ENCODE measurements around the gene ABHD16A. TPM values are rescaled to one million over a fixed set of nuclear protein-coding genes. Genes with fewer than 3 reads are reported as not detected.

The ABHD16A gene
- total and polyA plus RNA-seq, 10 of the 15 experiments (the other 5 are each of a cell fraction or from before 2014, with no cell fraction given), result 7.5 to 43.0 (median 32.9) TPM

DNA sequence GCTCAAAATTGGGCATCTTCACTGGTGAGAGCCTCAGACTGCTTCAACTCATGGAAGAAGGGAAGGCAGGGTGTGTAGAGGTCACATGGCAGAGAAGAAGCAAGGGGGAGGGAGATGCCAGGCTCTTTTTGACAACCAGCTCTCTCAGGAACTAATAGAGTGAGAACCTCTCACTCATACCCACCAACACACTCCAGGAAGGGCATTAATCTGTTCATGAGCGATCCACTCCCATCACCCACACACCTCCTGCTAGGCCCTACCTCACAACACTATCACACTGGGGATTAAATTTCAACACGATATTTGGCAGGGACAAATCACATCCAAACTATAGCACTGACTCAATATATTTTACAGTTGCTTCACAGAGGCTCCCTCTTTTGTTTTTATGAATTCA is 38.7 kb upstream of the ABHD16A start:
- Histone ChIP-seq H3K79me2 (ENCODE audit: control insufficient read depth, insufficient read depth, low read length) (peaks cover 13% of the 10 kb centered on the region), H3K9ac (ENCODE audit: control insufficient read depth, insufficient read depth, low read length) (no peak overlapping the region), H3K4me3 (no peak overlapping the region), H3K9me3 (replicated peaks; ENCODE audit: control insufficient read depth, insufficient read depth, low read length) (no peaks in the 10 kb centered on the region), H3K27ac (ENCODE audit: control insufficient read depth, insufficient read depth) (no peak overlapping the region), H2AFZ (ENCODE audit: control insufficient read depth, low read depth, low read length) (no peak overlapping the region), H3K27me3 (replicated peaks in 1 of 2; ENCODE audit: control insufficient read depth in 2 of 2, insufficient read depth in 2 of 2, low read length in 1 of 2) (no peaks in the 10 kb centered on the region), H3K4me1 (ENCODE audit: control insufficient read depth, insufficient read depth, low read length) (peaks cover 18% of the 10 kb centered on the region), H3K36me3 (ENCODE audit: control insufficient read depth in 2 of 2, insufficient read depth in 2 of 2, low read length in 1 of 2) (peaks cover 0 to 1% of the 10 kb centered on the region in 2 experiments; a peak in 1 of 4 replicates), H3K4me2 (ENCODE audit: control insufficient read depth, insufficient read depth) (no peak overlapping the region), H4K20me1 (ENCODE audit: control insufficient read depth, insufficient read depth) (no peaks in the 10 kb centered on the region)
- WGBS (ENCODE audit: insufficient coverage, insufficient replicate concordance, low lambda C conversion rate, missing lambda C conversion rate), result 56% methylated on average over 2 of the region's 2 CpGs
- no peak for ATAC-seq
- ChIA-PET SMC1A (ENCODE audit: uncharacterized antibody, unreplicated experiment) (interaction anchor here (0.6 to 1.4 kb wide), 5 partner anchors 49 to 1235 kb away, joined by 3 read pairs; no protein-coding TSS in a partner anchor), POLR2A (interaction anchor here (0.7 to 4.3 kb wide), 4 partner anchors 12 to 146 kb away, joined by 3 to 30 read pairs (median 3); partner anchors contain the start of genes APOM and DDAH2), RAD21 (ENCODE audit: unreplicated experiment) (interaction anchor here (0.6 to 6.0 kb wide), 3 partner anchors 28 to 88 kb away, joined by 5 to 37 read pairs (median 36); partner anchors contain the start of gene LSM2), CTCF (interaction anchor here (1.1 to 15.8 kb wide), 4 partner anchors 9 to 88 kb away, joined by 4 to 208 read pairs (median 24); no protein-coding TSS in a partner anchor)
- TF ChIP-seq SIX5 (IDR thresholded peaks at IDR 0.05; ENCODE audit: low read depth, low read length, severe bottlenecking) (no peak), IKZF2 (IDR thresholded peaks at IDR 0.05) (no peak)
- BruUV-seq (replicated peaks), result no TSS peak
- in situ Hi-C loops (cut with MboI) (no loop called here), intact Hi-C loops (cut with micrococcal nuclease; ENCODE audit: unreplicated experiment) (no loop called here)
- no peak for DNase-seq (ENCODE audit: low read depth, low spot score)
- no peak for FAIRE-seq

- no TSS peak for BruUV-seq (replicated peaks)
- Histone ChIP-seq H3K4me1 (ENCODE audit: control insufficient read depth, insufficient read depth, low read length) (peaks cover 19% of the 10 kb centered on the region), H4K20me1 (ENCODE audit: control insufficient read depth, insufficient read depth) (no peaks in the 10 kb centered on the region), H3K9me3 (replicated peaks; ENCODE audit: control insufficient read depth, insufficient read depth, low read length) (no peaks in the 10 kb centered on the region), H3K9ac (ENCODE audit: control insufficient read depth, insufficient read depth, low read length) (peak overlapping the region; percentile 99), H3K79me2 (ENCODE audit: control insufficient read depth, insufficient read depth, low read length) (peaks cover 25% of the 10 kb centered on the region), H3K4me3 (peak overlapping the region; percentile 97), H3K36me3 (ENCODE audit: control insufficient read depth in 2 of 2, insufficient read depth in 2 of 2, low read length in 1 of 2) (peaks cover 0 to 1% of the 10 kb centered on the region in 2 experiments; a peak in 1 of 4 replicates), H3K4me2 (ENCODE audit: control insufficient read depth, insufficient read depth) (peak overlapping the region; percentile 72), H2AFZ (ENCODE audit: control insufficient read depth, low read depth, low read length) (peak overlapping the region; percentile 64), H3K27me3 (replicated peaks in 1 of 2; ENCODE audit: control insufficient read depth in 2 of 2, insufficient read depth in 2 of 2, low read length in 1 of 2) (no peaks in the 10 kb centered on the region), H3K27ac (ENCODE audit: control insufficient read depth, insufficient read depth) (peak overlapping the region; percentile 96)
- under 1% methylated on average over 29 of the region's 29 CpGs for WGBS (ENCODE audit: insufficient coverage, insufficient replicate concordance, low lambda C conversion rate, missing lambda C conversion rate)
- intact Hi-C loops (cut with micrococcal nuclease; ENCODE audit: unreplicated experiment) (no loop called here), in situ Hi-C loops (cut with MboI) (no loop called here)
- TF ChIP-seq, protein P1, sequence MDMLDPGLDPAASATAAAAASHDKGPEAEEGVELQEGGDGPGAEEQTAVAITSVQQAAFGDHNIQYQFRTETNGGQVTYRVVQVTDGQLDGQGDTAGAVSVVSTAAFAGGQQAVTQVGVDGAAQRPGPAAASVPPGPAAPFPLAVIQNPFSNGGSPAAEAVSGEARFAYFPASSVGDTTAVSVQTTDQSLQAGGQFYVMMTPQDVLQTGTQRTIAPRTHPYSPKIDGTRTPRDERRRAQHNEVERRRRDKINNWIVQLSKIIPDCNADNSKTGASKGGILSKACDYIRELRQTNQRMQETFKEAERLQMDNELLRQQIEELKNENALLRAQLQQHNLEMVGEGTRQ (IDR thresholded peaks at IDR 0.05; ENCODE audit: borderline replicate concordance, low read depth, low read length), result no peak
- TF ChIP-seq BHLHE40 (IDR thresholded peaks at IDR 0.05; ENCODE audit: borderline replicate concordance in 1 of 2, low read depth in 2 of 2, low read length in 1 of 2), result peak; percentile 17 to 80; a peak in 2 of 4 replicates
- peak; percentile 18; the same call in 1 of the 2 replicates for TF ChIP-seq YY1 (IDR thresholded peaks at IDR 0.05; ENCODE audit: low read depth, low read length)
- DNase-seq (ENCODE audit: low read depth, low spot score) (no peak), ATAC-seq (peak; percentile 0; the same call in 2 of the 3 replicates), FAIRE-seq (no peak)
- ChIA-PET RAD21 (ENCODE audit: unreplicated experiment) (interaction anchor here (0.6 to 6.0 kb wide), 11 partner anchors 11 to 189 kb away, joined by 3 to 37 read pairs (median 6); partner anchors contain the start of genes ABHD16A, DDAH2, HSPA1B and LSM2), POLR2A (interaction anchor here (0.5 to 9.7 kb wide), 20 partner anchors 9 to 128 kb away, joined by 3 to 158 read pairs (median 4); partner anchors contain the start of genes APOM, BAG6, C6orf47 and DDAH2), CTCF (interaction anchor here (1.1 to 15.8 kb wide), 9 partner anchors 12 to 91 kb away, joined by 3 to 208 read pairs (median 7); partner anchors contain the start of genes DDAH2, LSM2 and LY6G5C), SMC1A (ENCODE audit: uncharacterized antibody, unreplicated experiment) (interaction anchor here (0.9 to 6.3 kb wide), 14 partner anchors 9 to 93 kb away, joined by 3 to 45 read pairs (median 3); partner anchors contain the start of genes DDAH2, HSPA1B and LSM2)
Measured at GRCh38 chr6:31740397-31741223, 37.5 kb upstream of the ABHD16A start.
